Activated CD8-positive, alpha-beta memory T cell treated with anti-CD3 and anti-CD28 coated beads for 48 hours (primary cell): ENCODE measurements around the gene CERS2.

ENCODE experiments used
- DNase-seq, 3 experiments: peaks; one replicate each; pipeline ENCODE4 v3.0.0-alpha.2; 2020; ENCODE audit warnings: low read depth in 2 of 3, low spot score in 2 of 3

The CERS2 gene

DNA sequence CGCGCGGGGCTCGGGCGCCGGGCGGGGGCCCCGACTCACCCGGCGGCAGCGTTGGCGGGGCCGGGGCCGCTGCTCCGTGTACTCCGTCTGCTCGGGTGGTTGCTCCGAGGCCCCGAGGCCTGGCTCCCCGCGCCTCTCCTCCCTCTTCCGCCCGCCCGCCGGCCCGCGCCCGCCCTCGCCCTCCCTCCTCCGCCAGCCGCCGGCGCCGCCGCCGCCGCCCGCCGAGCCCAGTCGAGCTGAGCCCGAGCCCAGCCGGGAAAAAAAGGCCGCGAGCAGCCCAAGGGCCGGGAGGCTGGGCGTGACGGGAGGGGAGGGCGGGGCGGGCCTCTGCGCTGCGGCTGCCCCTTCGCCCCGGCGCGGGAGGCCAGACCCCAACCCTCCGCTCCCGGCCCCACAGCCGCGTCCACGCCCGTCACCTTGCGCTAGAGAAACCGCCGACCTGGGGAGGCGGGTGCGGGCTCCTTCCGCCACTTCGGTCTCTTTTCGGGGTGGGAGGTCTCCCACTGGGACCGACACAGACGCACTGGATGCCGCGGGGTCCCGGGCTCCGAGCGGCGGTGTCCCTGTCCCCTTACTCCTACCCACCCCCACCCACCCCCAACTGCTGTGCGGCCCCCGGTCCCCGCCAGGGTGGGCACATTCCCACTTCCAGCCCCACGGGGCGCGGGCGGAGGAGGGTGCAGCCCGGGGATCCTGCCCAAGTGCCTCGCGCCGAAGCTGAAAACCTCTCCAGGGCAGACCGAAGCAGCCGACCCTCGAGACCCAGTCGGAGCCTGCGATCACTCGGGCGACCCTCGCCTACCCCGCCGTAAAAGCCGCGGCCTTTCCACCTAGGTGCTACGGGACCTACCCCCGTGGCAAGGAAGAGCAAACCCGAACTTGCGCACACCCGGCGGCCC lies at the start of gene CERS2:
Gene CERS2, minus strand, starts transcription at position 256 of the 899 bp plus-strand sequence. CDS start 5,745 bp downstream, outside the sequence.
- DNase-seq = peak in 2 of 3 experiments; percentile 51 to 52

GRCh38 chr1:151013518-151013917 lies 38.9 kb upstream of the CERS2 start:
- no peak for DNase-seq

GRCh38 chr1:151012684-151013471 lies 38.2 kb upstream of the CERS2 start:
- no peak for DNase-seq

GRCh38 chr1:151011154-151011850 lies 36.7 kb upstream of the CERS2 start:
- no peak for DNase-seq

DNA sequence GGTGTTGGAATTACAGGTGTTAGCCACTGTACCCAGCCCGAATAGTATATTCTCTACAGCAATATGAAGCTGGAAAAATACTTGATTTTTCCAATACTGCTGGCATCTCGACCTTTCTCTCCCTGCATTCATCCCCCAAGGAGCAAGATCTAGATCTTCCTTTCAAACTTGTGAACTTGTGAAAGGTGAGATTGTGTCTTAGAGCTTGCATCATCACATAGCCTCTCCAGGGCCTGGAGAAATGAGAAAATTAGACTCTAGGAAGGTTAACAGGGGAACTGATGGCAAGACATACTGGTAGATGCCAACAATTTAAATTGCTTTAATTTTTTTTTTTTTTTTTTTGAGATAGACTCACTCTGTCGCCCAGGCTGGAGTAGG lies 35.7 kb upstream of the CERS2 start:
- DNase-seq = no peak

DNA sequence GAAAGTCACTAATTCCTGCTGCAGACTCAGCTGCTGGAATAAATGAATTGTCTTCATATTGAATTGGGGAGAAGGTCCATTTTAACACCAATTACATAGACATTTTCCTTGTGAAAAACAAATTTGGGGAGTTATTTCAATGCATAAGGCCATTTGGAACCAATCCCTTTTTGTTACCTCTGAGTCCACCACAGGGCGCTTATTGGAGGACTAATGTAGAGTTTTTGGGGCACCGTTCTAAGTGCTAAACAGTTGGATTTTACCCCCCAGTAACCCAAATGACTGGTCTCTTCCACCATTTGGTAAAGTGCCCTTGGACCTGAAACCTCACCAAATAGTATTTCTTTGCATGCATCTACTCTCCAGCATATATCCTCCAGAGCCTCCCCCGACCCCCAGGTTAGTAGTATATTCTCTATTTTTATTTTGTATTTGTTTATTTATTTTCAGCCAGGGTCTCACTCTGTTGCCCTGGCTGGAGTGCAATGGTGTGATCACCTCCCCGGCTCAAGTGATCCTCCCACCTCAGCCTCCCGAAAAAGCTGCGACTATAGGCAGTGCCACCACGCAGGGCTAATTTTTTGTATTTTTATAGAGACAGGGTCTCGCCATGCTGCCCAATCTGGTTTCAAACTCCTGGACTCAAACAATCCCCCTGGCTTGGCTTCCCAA lies 35.2 kb upstream of the CERS2 start:
- no peak for DNase-seq

DNA sequence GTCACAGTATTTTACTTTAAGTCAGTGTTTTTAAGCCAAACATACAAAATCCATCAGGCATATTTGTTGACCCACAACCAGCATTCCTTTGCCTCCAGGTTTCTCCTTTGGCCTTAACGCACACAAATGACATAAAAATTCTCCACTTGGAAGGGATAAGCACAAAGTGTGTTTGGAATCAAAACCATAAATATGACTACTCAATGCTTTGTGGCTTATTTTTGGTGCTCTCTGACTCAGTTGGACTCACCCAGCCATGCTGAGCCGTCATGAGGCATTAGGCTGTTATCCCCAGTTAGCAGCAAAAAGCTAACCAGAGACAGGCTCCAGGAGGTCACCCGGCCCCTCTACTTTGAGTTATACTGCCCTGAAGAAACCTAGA lies 34.6 kb upstream of the CERS2 start:
- no peak for DNase-seq

GRCh38 chr1:151008244-151009205 lies 33.9 kb upstream of the CERS2 start, which contains the start of gene PRUNE1:
TSS of gene PRUNE1 (plus strand) at chr1:151008449. CDS start at chr1:151008633, 184 bp downstream.
- peak; percentile 87 to 95 (median 92) for DNase-seq

DNA sequence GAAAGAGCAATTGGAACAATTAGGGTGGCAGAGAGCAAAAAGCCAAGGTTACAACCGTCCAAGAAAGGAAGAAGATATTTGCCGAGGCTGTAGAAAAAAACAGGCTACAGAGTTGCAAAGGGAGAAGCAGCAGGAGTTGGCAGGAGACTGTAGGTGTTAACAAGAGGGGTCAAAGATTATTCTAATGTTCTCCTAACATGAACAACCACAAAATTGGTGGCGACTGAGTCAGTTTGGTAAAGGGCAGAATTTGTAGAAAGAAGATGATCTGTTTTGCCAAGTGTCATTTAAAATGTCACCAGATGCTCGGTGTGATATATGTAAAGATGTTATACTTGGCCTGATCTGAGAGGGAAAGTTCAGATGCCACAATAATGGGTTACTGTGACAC lies 33.2 kb upstream of the CERS2 start:
- DNase-seq = no peak

DNA sequence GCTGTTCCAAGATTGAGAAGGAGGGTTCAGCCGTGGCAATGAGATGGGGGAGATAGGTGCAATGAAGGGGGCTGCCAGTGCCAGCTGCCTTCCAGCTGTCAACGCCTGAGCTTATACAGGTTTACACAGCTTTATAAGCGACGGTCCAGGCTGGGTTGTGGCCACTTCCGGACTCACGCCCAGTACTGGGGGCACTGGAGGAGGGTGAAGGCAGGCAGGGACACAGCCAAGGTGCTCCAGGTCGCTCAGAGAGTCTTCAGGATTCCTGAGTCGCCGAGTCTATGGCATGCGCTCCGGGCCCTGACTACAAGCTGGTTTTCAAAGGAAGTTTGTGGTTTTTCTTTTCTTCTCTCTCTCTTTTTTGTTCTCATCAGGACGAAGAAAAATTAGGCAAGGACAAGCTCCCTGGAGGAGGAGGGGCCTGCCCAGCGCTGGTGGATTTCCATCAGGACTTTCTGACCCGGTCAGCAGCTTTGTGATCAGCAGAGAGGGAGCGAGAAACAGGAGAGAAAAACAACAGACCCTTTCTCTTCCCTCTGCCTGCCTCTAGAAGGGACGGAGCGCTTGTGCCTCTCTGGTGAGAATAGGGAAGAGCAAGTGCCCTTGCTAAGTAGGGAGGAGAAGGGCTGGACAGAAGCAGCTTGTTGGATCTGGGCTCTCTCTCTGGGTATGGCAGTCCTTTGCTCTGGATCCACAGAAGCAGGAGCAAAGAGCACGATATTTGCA lies 31.9 kb upstream of the CERS2 start, which contains the start of gene MINDY1:
Gene MINDY1, minus strand, starts transcription at position 576 of the 726 bp plus-strand sequence. CDS start 4,285 bp downstream, outside the sequence.
- no peak for DNase-seq

DNA sequence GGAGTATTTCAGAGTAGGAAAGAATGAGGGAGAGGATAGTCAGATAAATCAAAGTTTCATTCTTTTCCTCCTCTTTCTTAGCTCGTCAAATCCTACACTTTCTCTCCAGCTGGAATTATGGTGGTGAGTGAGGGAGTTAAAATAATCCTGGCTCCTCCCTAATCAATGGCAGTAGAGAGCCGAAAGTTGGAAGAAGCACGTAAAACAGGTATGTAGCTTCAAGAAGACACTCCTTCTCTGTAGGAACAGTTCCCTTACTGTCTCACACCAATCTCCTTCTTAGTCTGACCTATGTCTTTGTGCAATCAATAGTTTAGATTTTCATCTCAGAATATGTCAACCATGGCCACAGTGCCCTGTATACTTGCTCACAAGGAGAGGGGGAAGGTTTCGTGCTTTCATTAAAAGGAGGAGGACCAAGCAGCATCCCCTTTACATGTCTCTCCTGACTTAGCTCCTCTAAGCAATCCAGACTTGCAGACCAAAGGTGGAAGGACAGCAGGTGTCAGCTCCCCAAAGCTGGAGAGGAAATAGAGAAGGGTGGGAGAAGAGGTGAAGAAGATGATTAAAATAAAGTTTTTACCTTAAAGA lies 31.2 kb upstream of the CERS2 start:
- no peak for DNase-seq

GRCh38 chr1:151003180-151003579 lies 28.5 kb upstream of the CERS2 start:
- no peak for DNase-seq

- no peak for DNase-seq
Measured at GRCh38 chr1:151002611-151003010, 28.0 kb upstream of the CERS2 start.

DNA sequence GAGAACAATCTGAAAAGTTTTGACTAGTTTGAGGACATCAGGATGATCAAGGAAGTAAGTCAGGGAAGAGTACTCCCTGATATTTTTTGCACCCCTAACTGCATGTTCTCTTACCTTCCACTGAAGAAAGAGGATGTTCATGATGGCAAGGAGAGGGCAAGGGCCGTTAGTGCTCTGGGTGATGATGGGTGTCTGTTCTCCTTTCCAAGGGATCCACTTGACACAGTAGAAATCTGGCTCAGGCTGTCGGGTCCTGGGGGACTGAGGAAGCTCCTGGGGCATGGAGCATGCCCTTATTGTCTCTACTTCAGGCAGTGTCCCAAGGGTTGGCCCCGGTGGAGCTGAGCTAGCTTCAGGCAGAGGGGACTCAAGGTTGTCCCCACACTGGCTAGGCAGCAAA lies 27.4 kb upstream of the CERS2 start:
- DNase-seq = no peak

DNA sequence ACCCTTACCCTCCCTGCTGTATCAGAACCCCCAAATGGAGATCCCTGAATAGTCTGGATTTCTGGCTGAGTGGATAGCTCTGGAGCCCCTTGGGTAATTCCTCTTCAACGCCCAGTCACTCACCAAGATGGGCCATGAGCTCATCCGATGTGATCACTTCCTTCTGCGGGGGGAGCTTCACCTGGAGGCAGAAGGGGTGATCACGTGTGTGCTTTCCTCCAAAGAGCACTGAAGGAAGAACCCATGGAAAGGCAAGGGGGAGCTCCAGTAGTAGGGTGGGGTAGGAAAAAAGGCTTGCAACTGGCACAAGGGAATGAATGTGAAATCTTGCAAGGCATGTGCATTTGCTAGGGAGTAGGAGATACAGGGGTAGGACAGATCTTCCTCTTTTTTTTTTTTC lies 27.0 kb upstream of the CERS2 start:
- no peak for DNase-seq

DNA sequence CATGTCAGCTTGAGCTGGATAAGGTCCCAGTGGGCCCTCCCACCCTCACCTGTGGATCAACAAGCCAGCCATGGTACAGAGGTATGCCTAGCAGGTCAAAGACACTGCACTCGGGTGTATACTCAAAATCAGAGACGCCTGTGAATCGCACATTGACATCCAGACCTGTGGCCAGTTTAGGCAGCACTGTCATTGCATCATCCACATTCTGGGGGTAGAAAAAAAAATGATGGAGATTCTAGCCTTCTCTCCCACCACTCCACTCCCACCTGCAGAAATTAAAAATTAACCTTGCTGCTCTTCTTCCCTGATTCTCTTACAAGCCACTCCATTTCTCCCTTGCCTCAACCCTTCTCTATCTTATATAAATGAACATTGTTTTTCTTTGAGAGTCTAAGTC lies 25.8 kb upstream of the CERS2 start:
- DNase-seq = no peak

DNA sequence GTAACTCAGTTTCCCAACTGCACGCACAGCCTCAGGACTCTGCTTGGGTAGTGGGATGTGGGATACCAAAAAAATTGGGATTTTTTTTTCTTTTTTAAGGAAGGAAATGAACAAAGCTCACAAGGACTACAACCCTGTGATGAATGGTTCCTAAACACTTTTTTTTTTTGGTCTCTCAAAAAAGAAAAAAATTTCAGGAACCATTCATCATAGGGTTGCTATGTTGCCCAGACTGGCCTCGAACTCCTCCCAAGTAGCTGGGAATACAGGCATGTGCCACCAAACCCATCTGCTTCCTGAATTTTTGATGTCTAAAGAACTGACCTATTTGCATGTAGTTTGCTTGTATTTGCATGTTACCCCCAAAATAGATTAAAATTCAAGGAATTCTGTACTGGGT lies 25.3 kb upstream of the CERS2 start:
- no peak for DNase-seq

- no peak for DNase-seq
Measured at GRCh38 chr1:150999051-150999674, 24.5 kb upstream of the CERS2 start.
